Progenitor cell of endocrine pancreas (in vitro differentiated cells): ENCODE measurements around the gene REG1A. TPM values are rescaled to one million over a fixed set of nuclear protein-coding genes. Genes with fewer than 3 reads are reported as not detected.

Experiments used
- DNase-seq: peaks from one replicate; pipeline ENCODE4 v3.0.0; 2021; ENCODE audit warnings: low spot score; ENCODE audit not compliant: unreplicated experiment
- H3K27ac Mint-ChIP-seq: 2 replicates; pipeline ENCODE4 v1.8.0; 2021; ENCODE audit warnings: mild to moderate bottlenecking, moderate library complexity, mixed read lengths
- H3K27me3 Mint-ChIP-seq: 2 replicates; pipeline ENCODE4 v1.8.0; 2021; ENCODE audit warnings: mixed read lengths
- H3K36me3 Mint-ChIP-seq: 2 replicates; pipeline ENCODE4 v1.8.0; 2022; ENCODE audit warnings: mixed read lengths; ENCODE audit not compliant: insufficient read depth
- H3K4me1 Mint-ChIP-seq: 2 replicates; pipeline ENCODE4 v1.8.0; 2021; ENCODE audit warnings: low read depth, mixed read lengths
- H3K4me3 Mint-ChIP-seq: 2 replicates; pipeline ENCODE4 v1.8.0; 2021; ENCODE audit warnings: low read depth, mild to moderate bottlenecking, moderate library complexity, mixed read lengths
- H3K9me3 Mint-ChIP-seq: 2 replicates; pipeline ENCODE4 v1.8.0; 2021; ENCODE audit warnings: low read depth, mixed read lengths
- CTCF ChIP-seq: fragments of 200-600 bp; sonication (generic); IDR thresholded peaks from one replicate; pipeline ENCODE4 v1.5.0; 2021; ENCODE audit warnings: antibody characterized with exemption, mild to moderate bottlenecking; ENCODE audit not compliant: unreplicated experiment
- total RNA-seq: library from RNA; stranded (reverse); gene quantifications from 2 replicates; pipeline ENCODE4 v1.2.1, GENCODE V29; 2021

Gene REG1A
- total RNA-seq, 1 donor from 2014 or later, result not detected

DNA sequence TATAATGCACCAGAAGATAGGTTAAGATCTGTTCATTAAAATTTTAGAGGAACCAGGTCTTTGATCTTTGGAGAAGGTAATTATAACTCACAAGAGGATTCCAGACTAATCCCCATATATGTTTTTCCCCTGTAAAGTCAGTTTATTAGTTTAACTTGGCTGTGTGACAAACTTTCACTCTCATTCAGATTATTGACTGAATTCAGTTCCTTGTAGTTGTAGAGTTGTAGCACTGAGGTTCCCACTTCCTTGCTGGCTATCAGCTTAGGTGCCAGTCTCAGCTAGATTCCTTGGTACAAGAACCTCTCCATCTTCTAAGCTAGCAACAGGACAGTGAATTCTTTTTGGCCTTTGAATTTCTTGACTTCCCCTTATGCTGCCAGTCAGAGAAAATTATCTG, 19.1 kb downstream of the REG1A start:
- H3K27ac Mint-ChIP-seq, result no peak overlapping the region

GRCh38 chr2:79155826-79156476, 35.7 kb downstream of the REG1A start:
- Mint-ChIP-seq H3K27me3 (peaks cover 39% of the 10 kb centered on the region), H3K9me3 (peaks cover under 1% of the 10 kb centered on the region), H3K36me3 (no peaks in the 10 kb centered on the region), H3K4me3 (no peak overlapping the region), H3K4me1 (no peaks in the 10 kb centered on the region), H3K27ac (no peak overlapping the region)
- TF ChIP-seq CTCF, result no peak
- no peak for DNase-seq

More for the DNA sequence above, 19.1 kb downstream of the REG1A start:
- H3K4me1 Mint-ChIP-seq, result peaks cover 2% of the 10 kb centered on the region
- H3K4me3 Mint-ChIP-seq, result no peak overlapping the region
- peaks cover 19% of the 10 kb centered on the region for H3K27me3 Mint-ChIP-seq
- peaks cover 4% of the 10 kb centered on the region for H3K9me3 Mint-ChIP-seq
- DNase-seq, result no peak
- TF ChIP-seq CTCF, result no peak
- H3K36me3 Mint-ChIP-seq, result no peaks in the 10 kb centered on the region

DNA sequence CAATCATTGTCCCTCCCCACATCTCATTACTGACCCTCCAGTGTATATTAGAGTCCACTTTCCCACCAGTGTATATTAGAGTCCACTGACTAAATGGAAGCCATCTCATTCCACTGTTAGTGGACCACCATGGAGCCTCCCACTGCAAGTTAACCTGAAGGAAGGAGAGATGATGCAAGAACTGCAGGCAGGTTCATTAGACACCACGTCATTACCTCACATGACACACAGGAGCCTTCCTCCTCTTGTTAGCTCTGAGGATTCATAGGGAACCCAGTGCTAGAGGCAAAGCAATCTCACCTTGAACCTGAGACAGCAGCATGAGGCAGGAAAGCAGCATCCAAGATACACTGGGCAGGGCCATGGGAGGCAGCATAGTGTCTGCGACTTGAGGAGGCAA, 38.7 kb downstream of the REG1A start:
- TF ChIP-seq CTCF, result no peak
- peaks cover 43% of the 10 kb centered on the region for H3K27me3 Mint-ChIP-seq
- H3K4me3 Mint-ChIP-seq, result no peak overlapping the region
- H3K27ac Mint-ChIP-seq, result no peak overlapping the region
- no peaks in the 10 kb centered on the region for H3K9me3 Mint-ChIP-seq
- no peak for DNase-seq
- no peaks in the 10 kb centered on the region for H3K36me3 Mint-ChIP-seq
- H3K4me1 Mint-ChIP-seq, result peaks cover 4% of the 10 kb centered on the region

- H3K36me3 Mint-ChIP-seq, result no peaks in the 10 kb centered on the region
- TF ChIP-seq CTCF, result no peak
- peaks cover 48% of the 10 kb centered on the region for H3K27me3 Mint-ChIP-seq
- H3K9me3 Mint-ChIP-seq, result no peaks in the 10 kb centered on the region
- DNase-seq, result no peak
- H3K4me1 Mint-ChIP-seq, result peaks cover 4% of the 10 kb centered on the region
- no peak within 1 kb of the TSS for H3K4me3 Mint-ChIP-seq
- no peak within 1 kb of the TSS for H3K27ac Mint-ChIP-seq
Measured at GRCh38 chr2:79159653-79160052, 39.4 kb downstream of the REG1A start, which contains the start of gene REG3A. TSS of gene REG3A (minus strand) at chr2:79159753. CDS start at chr2:79159405, 348 bp downstream.

DNA sequence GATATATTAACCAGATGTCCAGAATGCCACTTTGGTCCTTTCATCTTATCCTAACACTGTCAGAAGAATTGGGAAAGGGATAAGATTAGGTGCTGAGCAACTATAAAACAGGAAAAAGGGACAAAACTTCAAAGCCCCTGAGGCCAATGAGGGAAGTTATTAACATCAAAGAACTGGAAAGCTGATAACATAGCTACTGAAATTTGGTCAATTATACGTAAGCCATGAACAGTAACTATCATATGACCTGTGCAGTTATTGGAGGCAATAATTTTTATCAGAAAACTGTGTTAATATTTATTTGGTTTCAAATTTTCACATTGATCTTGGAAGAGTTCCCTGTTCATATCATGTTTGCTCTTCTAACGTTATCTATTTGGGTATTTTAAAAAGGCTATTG, 41.8 kb downstream of the REG1A start:
- H3K4me1 Mint-ChIP-seq, result peaks cover 4% of the 10 kb centered on the region
- H3K36me3 Mint-ChIP-seq, result no peaks in the 10 kb centered on the region
- no peak for TF ChIP-seq CTCF
- no peak for DNase-seq
- H3K27ac Mint-ChIP-seq, result no peak overlapping the region
- no peak overlapping the region for H3K4me3 Mint-ChIP-seq
- no peaks in the 10 kb centered on the region for H3K9me3 Mint-ChIP-seq
- peaks cover 42% of the 10 kb centered on the region for H3K27me3 Mint-ChIP-seq
